K562 (cell line): Measurements from ENCODE around the gene CNPPD1. TPM values are rescaled to one million over a fixed set of nuclear protein-coding genes. Genes with fewer than 3 reads are reported as not detected.

Source experiments
- ATAC-seq: fragments of 200-7000 bp; cut with Tn5 transposase; 3 replicates; pipeline ENCODE4 v1.9.1; 2020; ENCODE audit warnings: moderate library complexity
- BruUV-seq: library from RNA; stranded (reverse); fragments of 400-500 nt; replicated peaks from 2 replicates; lab custom pipeline; 2021; lab: Mats Ljungman, UMichigan
- CTCF ChIA-PET: fragments of 300-600 bp; formaldehyde crosslinking; extraction: SDS; loops from one replicate; lab custom pipeline; 2021; ENCODE audit warnings: low intra/inter-chr PET ratio; lab: Yijun Ruan, JAX
- POLR2A ChIA-PET: fragments of 300-600, 350-650 bp; sonication (Branson Sonifier 250); formaldehyde crosslinking; extraction: SDS; loops from one replicate; lab custom pipeline; 2021; ENCODE audit warnings: antibody characterized with exemption, inconsistent platforms; lab: Yijun Ruan, JAX
- DNase-seq, 4 experiments: peaks; one replicate each; pipeline versions ENCODE4 v3.0.0 to v3.0.0-alpha.2; 2011 to 2018; ENCODE audit warnings: low spot score in 3 of 4, mixed read lengths in 3 of 4; ENCODE audit errors: extremely low read depth in 1 of 4
- FAIRE-seq: peaks from 2 replicates; lab custom pipeline; 2011; peaks lifted over from hg19 to GRCh38; lab: Jason Lieb, UNC
- H2AFZ ChIP-seq: 2 replicates; pipeline ENCODE4 v1.6.0; 2011; ENCODE audit warnings: low read depth, low read length, control low read depth, inconsistent platforms
- H3K27ac ChIP-seq: fragments of 200-600 bp; 3 replicates; pipeline ENCODE4 v1.8.0; 2011; ENCODE audit warnings: low read depth, mild to moderate bottlenecking, control low read depth, inconsistent platforms, low read length, moderate library complexity, mixed read lengths; ENCODE audit errors: extremely low read depth
- H3K27me3 ChIP-seq, 2 experiments: fragments of 300-600 bp in 1 of 2; 2 replicates in 1 of 2; 3 replicates in 1 of 2; pipeline versions ENCODE4 v1.6.0 to v1.8.0; 2011; ENCODE audit warnings: inconsistent platforms in 2 of 2, low read length in 2 of 2, mild to moderate bottlenecking in 1 of 2, mixed read lengths in 1 of 2, moderate library complexity in 1 of 2; ENCODE audit not compliant: control insufficient read depth in 2 of 2, insufficient read depth in 2 of 2
- H3K36me3 ChIP-seq: fragments of 300-600 bp; 3 replicates; pipeline ENCODE4 v1.8.0; 2011; ENCODE audit warnings: mild to moderate bottlenecking, low read length, inconsistent platforms; ENCODE audit not compliant: control insufficient read depth, insufficient read depth
- H3K4me1 ChIP-seq, 2 experiments: fragments of 200-600 bp in 1 of 2; replicated peaks in 1 of 2; 2 replicates in 1 of 2; 3 replicates in 1 of 2; pipeline versions ENCODE4 v1.5.1 to v1.8.0; 2011; ENCODE audit warnings: inconsistent platforms in 2 of 2, low read length in 2 of 2, mild to moderate bottlenecking in 1 of 2, mixed read lengths in 1 of 2, moderate library complexity in 1 of 2; ENCODE audit not compliant: control insufficient read depth in 2 of 2, insufficient read depth in 2 of 2
- H3K4me2 ChIP-seq: 2 replicates; pipeline ENCODE4 v1.6.1; 2011; ENCODE audit warnings: low read length, control low read depth, inconsistent platforms, mixed read lengths; ENCODE audit not compliant: insufficient read depth
- H3K4me3 ChIP-seq: fragments of 200-600 bp; sonication (generic), shearing (Covaris generic); 2 replicates; pipeline ENCODE4 v1.5.1; 2016; ENCODE audit warnings: control low read depth, inconsistent platforms
- H3K79me2 ChIP-seq: fragments of 200-600 bp; 3 replicates; pipeline ENCODE4 v1.8.0; 2011; ENCODE audit warnings: low read length, inconsistent platforms; ENCODE audit not compliant: control insufficient read depth, insufficient read depth
- H3K9ac ChIP-seq, 2 experiments: 2 replicates each; pipeline versions ENCODE4 v1.6.0 to v1.6.1; 2011; ENCODE audit warnings: low read depth in 2 of 2, low read length in 2 of 2, control low read depth in 1 of 2, inconsistent platforms in 1 of 2, mild to moderate bottlenecking in 1 of 2, mixed read lengths in 1 of 2; ENCODE audit not compliant: insufficient read depth in 1 of 2
- H3K9me1 ChIP-seq: one replicate; pipeline ENCODE4 v1.6.0; 2011; ENCODE audit warnings: inconsistent platforms, mild to moderate bottlenecking, low read length, moderate library complexity; ENCODE audit not compliant: control insufficient read depth, insufficient read depth
- H3K9me3 ChIP-seq: replicated peaks from 2 replicates; pipeline ENCODE4 v1.5.1; 2011; ENCODE audit warnings: low read depth, low read length, inconsistent platforms; ENCODE audit not compliant: control insufficient read depth, insufficient read depth
- H4K20me1 ChIP-seq: replicated peaks from 2 replicates; pipeline ENCODE4 v1.6.1; 2011; ENCODE audit warnings: low read length, inconsistent platforms, mixed read lengths; ENCODE audit not compliant: control insufficient read depth, insufficient read depth
- FIP1L1 ChIP-seq: fragments of 200-400 bp; formaldehyde crosslinking; IDR thresholded peaks from 2 replicates; pipeline ENCODE4 v1.6.1; 2018; ENCODE audit warnings: mild to moderate bottlenecking, low read depth, low read length; ENCODE audit not compliant: poor library complexity, severe bottlenecking
- POLR2G ChIP-seq: fragments of 200-400 bp; formaldehyde crosslinking; IDR thresholded peaks from 2 replicates; pipeline ENCODE4 v1.6.1; 2017; ENCODE audit warnings: low read depth, mild to moderate bottlenecking, antibody characterized with exemption, low read length, moderate library complexity
- WGBS: fragments of 100-300 bp; shearing (Covaris generic); methylation state at CpG from one replicate; pipeline ENCODE4 v1.1.6; 2016; ENCODE audit warnings: low coverage, mixed read lengths; ENCODE audit not compliant: insufficient coverage; ENCODE audit errors: missing lambda C conversion rate; 5-methylcytosine and 5-hydroxymethylcytosine counted together
- in situ Hi-C: fragments of 300-500 bp; cut with MboI; formaldehyde crosslinking; loops from 4 replicates; pipeline ENCODE4 v1.15.0; 2018; ENCODE audit warnings: inconsistent platforms, mixed read lengths
- intact Hi-C: fragments of 100-400 bp; cut with micrococcal nuclease; formaldehyde crosslinking; loops from 2 replicates; pipeline ENCODE4 v1.14.2; 2022
- polyA plus RNA-seq, 8 experiments: library from polyadenylated mRNA; depleted of rRNA in 4 of 8; stranded (reverse) in 5 of 8; unstranded in 3 of 8; fragments of >200 nt; fragmentation: Nextera tagmentation in 2 of 8; fragmentation: Illumina TruSeq in 1 of 8; extraction: Ambion mirVana in 2 of 8; extraction: Trizol in 1 of 8; gene quantifications; 2 replicates each; pipeline versions ENCODE4 v1.2.1 to v1.2.3, GENCODE V29; 2011 to 2014; ENCODE audit warnings: inconsistent platforms in 1 of 8, missing spikeins in 1 of 8
- total RNA-seq, 7 experiments: library from RNA; depleted of rRNA in 6 of 7; stranded (reverse); fragments of >200 nt in 6 of 7; fragmentation: Illumina TruSeq in 2 of 7; extraction: Trizol in 2 of 7; gene quantifications; 2 replicates each; pipeline versions ENCODE4 v1.2.1 to v1.2.3, GENCODE V29; 2011 to 2021; ENCODE audit warnings: low replicate concordance in 1 of 7
- TF ChIP-seq, protein P1 (sequence below): fragments of 250-450 bp; sonication (Bioruptor Pico); IDR thresholded peaks from 2 replicates; pipeline ENCODE4 v1.9.0; 2021; ENCODE audit warnings: mild to moderate bottlenecking, inconsistent platforms
- TF ChIP-seq, protein P2 (sequence below), 2 experiments: fragments of 450-650 bp in 1 of 2; sonication (generic) in 1 of 2; formaldehyde crosslinking; conservative IDR thresholded peaks; 2 replicates each; pipeline versions ENCODE4 v1.4.0 to v1.8.1; 2020 to 2022; ENCODE audit warnings: mild to moderate bottlenecking in 1 of 2, missing genetic modification reagents in 1 of 2

CNPPD1 gene
- total and polyA plus RNA-seq, 9 of the 15 experiments (the other 6 are each of a cell fraction or from before 2014, with no cell fraction given), result 9.9 to 53.5 (median 27.0) TPM

DNA sequence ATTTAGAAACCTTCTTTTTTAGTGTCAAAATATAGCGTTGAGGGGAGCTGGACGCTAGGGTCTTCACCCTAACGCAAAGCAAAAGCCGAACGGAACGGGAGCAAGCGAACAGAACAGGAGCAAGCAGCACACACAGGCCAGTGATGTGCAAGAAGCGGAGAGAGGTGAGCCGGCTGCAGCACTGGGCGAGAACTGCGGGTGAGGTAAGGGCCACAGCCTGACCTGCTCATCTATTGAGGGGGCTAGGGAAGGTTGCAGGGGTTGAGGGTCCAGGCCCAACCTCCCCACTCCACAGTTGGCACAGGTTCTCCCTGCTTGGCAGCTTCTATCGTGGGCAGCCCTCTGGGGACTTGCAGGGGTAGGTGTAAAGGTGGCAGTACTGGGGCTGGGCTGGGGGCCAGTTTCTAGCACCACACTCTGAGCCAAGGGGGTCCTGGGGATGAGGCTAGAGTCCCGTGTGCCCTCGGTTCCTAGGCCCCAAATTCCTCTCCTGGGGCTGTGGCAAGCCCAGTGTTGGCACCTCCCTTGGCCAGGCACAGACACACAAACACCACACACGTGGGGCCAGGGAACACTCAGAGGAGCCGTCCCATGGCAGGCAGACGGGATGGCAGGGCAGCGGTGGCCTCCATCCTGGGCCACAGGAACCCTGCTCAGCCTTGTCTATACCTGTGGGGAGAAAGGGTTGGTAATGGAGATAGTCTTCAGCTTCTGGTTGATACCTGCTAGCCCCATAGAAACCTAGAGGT lies 43.2 kb upstream of the CNPPD1 start:
- no peaks in the 10 kb centered on the region for H3K9me3 ChIP-seq
- H4K20me1 ChIP-seq, result 0 out of 2 replicates have a peak, but pooled peaks cover 2% of the 10 kb centered on the region
- WGBS, result 90% methylated on average over 13 of the region's 18 CpGs
- H3K4me1 ChIP-seq, result peaks cover 13 to 53% of the 10 kb centered on the region in 2 experiments; a peak in 4 of 5 replicates
- DNase-seq (no peak), ATAC-seq (no peak), FAIRE-seq (no peak)
- ChIA-PET CTCF (no interaction called here), POLR2A (interaction anchor here (0.6 to 2.1 kb wide), 5 partner anchors 9 to 75 kb away, joined by 3 to 12 read pairs (median 4); partner anchors contain the start of genes ANKZF1, ATG9A, TUBA4A and ZFAND2B)
- no peaks in the 10 kb centered on the region for H3K27me3 ChIP-seq
- H3K27ac ChIP-seq, result no peak overlapping the region
- no peak overlapping the region for H2AFZ ChIP-seq
- TF ChIP-seq POLR2G (0 out of 2 replicates have a peak, but pooled peaks have one; percentile 23), FIP1L1 (no peak)
- TF ChIP-seq, protein P1, sequence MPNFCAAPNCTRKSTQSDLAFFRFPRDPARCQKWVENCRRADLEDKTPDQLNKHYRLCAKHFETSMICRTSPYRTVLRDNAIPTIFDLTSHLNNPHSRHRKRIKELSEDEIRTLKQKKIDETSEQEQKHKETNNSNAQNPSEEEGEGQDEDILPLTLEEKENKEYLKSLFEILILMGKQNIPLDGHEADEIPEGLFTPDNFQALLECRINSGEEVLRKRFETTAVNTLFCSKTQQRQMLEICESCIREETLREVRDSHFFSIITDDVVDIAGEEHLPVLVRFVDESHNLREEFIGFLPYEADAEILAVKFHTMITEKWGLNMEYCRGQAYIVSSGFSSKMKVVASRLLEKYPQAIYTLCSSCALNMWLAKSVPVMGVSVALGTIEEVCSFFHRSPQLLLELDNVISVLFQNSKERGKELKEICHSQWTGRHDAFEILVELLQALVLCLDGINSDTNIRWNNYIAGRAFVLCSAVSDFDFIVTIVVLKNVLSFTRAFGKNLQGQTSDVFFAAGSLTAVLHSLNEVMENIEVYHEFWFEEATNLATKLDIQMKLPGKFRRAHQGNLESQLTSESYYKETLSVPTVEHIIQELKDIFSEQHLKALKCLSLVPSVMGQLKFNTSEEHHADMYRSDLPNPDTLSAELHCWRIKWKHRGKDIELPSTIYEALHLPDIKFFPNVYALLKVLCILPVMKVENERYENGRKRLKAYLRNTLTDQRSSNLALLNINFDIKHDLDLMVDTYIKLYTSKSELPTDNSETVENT (CRISPR knock-in tag), result no peak
- TF ChIP-seq, protein P2, sequence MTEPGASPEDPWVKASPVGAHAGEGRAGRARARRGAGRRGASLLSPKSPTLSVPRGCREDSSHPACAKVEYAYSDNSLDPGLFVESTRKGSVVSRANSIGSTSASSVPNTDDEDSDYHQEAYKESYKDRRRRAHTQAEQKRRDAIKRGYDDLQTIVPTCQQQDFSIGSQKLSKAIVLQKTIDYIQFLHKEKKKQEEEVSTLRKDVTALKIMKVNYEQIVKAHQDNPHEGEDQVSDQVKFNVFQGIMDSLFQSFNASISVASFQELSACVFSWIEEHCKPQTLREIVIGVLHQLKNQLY (CRISPR knock-in tag; conservative IDR thresholded peaks at IDR 0.05), result no peak
- H3K79me2 ChIP-seq, result peaks cover 27% of the 10 kb centered on the region
- no peak overlapping the region for H3K4me3 ChIP-seq
- intact Hi-C loops, result loop anchor here (2.0 kb wide), 1 partner anchor 59 kb away; the partner anchor contains the start of gene NHEJ1
- in situ Hi-C loops, result no loop called here
- H3K36me3 ChIP-seq, result peaks cover 73% of the 10 kb centered on the region
- H3K9ac ChIP-seq, result peak overlapping the region in 1 of 2 experiments; percentile 89; a peak in 1 of 4 replicates
- BruUV-seq, result no TSS peak
- no peak overlapping the region for H3K4me2 ChIP-seq
- no peaks in the 10 kb centered on the region for H3K9me1 ChIP-seq
